ENCODE measurements around the gene CDH15. TPM values are rescaled to one million over a fixed set of nuclear protein-coding genes. Genes with fewer than 3 reads are reported as not detected.

Gene CDH15
- total and polyA plus RNA-seq, 2 donors from 2014 or later: 0.22 to 0.31 TPM

DNA sequence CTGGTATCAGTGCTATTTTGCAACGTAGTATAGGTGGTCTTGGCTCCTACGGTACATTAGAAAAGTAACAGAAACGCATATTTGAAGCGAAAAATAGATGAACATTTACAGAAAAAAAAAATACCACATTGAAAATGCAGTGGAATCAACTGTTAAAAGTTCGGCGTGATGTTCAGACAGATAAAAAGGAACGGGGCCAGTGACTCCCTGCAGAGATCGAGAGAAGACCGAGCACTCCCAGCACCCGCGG lies 45.5 kb downstream of the CDH15 start:
- peaks cover 0 to 14% (median 11%) of the 10 kb centered on the region in 3 donors for H3K36me3 ChIP-seq (ENCODE audit: control insufficient read depth in 2 of 3, insufficient read depth in 3 of 3, low read length in 3 of 3)
- FAIRE-seq (no peak), DNase-seq (no peak)
- no peaks in the 10 kb centered on the region for H3K27me3 ChIP-seq (ENCODE audit: control insufficient read depth, insufficient read depth, low read length)
- H3K4me1 ChIP-seq (ENCODE audit: control insufficient read depth in 2 of 3, insufficient read depth in 2 of 3, low read depth in 1 of 3, low read length in 3 of 3): peaks cover 0 to 7% (median 4%) of the 10 kb centered on the region in 3 donors
- H3K27ac ChIP-seq (ENCODE audit: low read depth in 2 of 2, low read length in 2 of 2): peak overlapping the region; percentile 93 to 95
- H3K9ac ChIP-seq (ENCODE audit: low read length in 3 of 3): peak overlapping the region; percentile 33 to 87 (median 84)
- TF ChIP-seq, protein P1, sequence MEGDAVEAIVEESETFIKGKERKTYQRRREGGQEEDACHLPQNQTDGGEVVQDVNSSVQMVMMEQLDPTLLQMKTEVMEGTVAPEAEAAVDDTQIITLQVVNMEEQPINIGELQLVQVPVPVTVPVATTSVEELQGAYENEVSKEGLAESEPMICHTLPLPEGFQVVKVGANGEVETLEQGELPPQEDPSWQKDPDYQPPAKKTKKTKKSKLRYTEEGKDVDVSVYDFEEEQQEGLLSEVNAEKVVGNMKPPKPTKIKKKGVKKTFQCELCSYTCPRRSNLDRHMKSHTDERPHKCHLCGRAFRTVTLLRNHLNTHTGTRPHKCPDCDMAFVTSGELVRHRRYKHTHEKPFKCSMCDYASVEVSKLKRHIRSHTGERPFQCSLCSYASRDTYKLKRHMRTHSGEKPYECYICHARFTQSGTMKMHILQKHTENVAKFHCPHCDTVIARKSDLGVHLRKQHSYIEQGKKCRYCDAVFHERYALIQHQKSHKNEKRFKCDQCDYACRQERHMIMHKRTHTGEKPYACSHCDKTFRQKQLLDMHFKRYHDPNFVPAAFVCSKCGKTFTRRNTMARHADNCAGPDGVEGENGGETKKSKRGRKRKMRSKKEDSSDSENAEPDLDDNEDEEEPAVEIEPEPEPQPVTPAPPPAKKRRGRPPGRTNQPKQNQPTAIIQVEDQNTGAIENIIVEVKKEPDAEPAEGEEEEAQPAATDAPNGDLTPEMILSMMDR (IDR thresholded peaks at IDR 0.05; ENCODE audit: borderline replicate concordance, extremely low read depth, insufficient read depth): no peak
- H3K9me3 ChIP-seq (ENCODE audit: control insufficient read depth in 2 of 3, insufficient read depth in 1 of 3, low read length in 3 of 3): no peaks in the 10 kb centered on the region
- H3K4me3 ChIP-seq (ENCODE audit: low read length in 3 of 3): peak overlapping the region; percentile 70 to 89 (median 79)
- intact Hi-C loops (cut with DNase I): no loop called here

DNA sequence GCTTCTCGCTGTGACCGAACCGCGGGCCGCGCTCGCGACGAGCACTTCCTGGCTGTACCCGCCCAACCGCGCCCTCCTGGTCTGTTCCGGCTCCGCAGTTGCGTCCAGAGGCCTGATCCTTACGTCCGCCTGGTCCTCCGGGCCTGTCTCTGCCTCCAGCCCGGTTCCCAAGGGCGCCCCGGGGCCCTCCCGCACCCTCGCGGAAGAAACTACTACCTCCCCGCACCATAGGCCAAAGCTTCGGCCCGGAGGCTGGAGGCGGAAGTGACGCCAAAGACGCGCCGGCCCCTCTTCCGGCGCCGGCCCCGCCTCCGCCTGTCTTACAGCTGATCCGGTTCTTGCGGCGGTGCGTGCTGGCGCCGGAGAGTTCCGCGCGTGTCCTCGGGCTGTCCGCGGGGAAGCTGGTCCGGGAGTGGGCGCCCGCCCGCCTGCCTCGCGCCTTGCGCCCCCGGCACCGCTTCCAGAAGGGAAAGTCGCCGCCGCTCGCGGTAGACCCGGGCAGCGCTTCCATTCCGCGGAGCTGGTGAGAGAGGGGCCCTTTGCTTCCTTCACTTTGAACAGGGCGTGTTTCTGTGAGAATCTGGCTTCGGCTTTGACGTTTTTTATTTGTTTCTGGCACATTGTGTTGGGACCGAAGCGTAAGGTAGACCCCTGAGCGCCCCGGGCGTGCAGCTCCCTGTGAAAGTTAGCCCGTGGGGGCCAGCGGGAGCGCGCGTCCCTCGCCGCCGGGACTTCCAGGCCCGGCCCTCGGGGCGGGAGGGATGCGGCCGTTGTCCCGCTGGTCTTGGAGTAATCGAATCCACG lies 46.0 kb downstream of the CDH15 start, which contains the start of gene ZNF778:
ZNF778 (plus strand) TSS at position 316 of the 804 bp plus-strand sequence. CDS start 3,425 bp downstream, outside the sequence.
- Histone ChIP-seq H3K4me1 (ENCODE audit: control insufficient read depth in 2 of 3, insufficient read depth in 2 of 3, low read depth in 1 of 3, low read length in 3 of 3) (peaks cover 0 to 7% (median 4%) of the 10 kb centered on the region in 3 donors), H3K9me3 (ENCODE audit: control insufficient read depth in 2 of 3, insufficient read depth in 1 of 3, low read length in 3 of 3) (no peaks in the 10 kb centered on the region), H3K9ac (ENCODE audit: low read length in 3 of 3) (peak within 1 kb of the TSS; percentile 50 to 87 (median 84)), H3K27me3 (ENCODE audit: control insufficient read depth, insufficient read depth, low read length) (no peaks in the 10 kb centered on the region), H3K4me3 (ENCODE audit: low read length in 3 of 3) (peak within 1 kb of the TSS; percentile 70 to 89 (median 79)), H3K36me3 (ENCODE audit: control insufficient read depth in 2 of 3, insufficient read depth in 3 of 3, low read length in 3 of 3) (peaks cover 0 to 16% (median 14%) of the 10 kb centered on the region in 3 donors), H3K27ac (ENCODE audit: low read depth in 2 of 2, low read length in 2 of 2) (peak within 1 kb of the TSS; percentile 93 to 95)
- intact Hi-C loops (cut with DNase I): no loop called here
- FAIRE-seq: no peak
- TF ChIP-seq, protein P1 (IDR thresholded peaks at IDR 0.05; ENCODE audit: borderline replicate concordance, extremely low read depth, insufficient read depth): no peak
- DNase-seq: peak; percentile 80 to 95 (median 91)

- no peaks in the 10 kb centered on the region for H3K9me3 ChIP-seq (ENCODE audit: control insufficient read depth in 2 of 3, insufficient read depth in 1 of 3, low read length in 3 of 3)
- DNase-seq (no peak), FAIRE-seq (no peak)
- H3K9ac ChIP-seq (ENCODE audit: low read length in 3 of 3): peak overlapping the region in 1 of 3 donors; percentile 15
- no peak overlapping the region for H3K4me3 ChIP-seq (ENCODE audit: low read length in 3 of 3)
- H3K36me3 ChIP-seq (ENCODE audit: control insufficient read depth in 2 of 3, insufficient read depth in 3 of 3, low read length in 3 of 3): peaks cover 0 to 28% (median 22%) of the 10 kb centered on the region in 3 donors
- no peaks in the 10 kb centered on the region for H3K27me3 ChIP-seq (ENCODE audit: control insufficient read depth, insufficient read depth, low read length)
- H3K27ac ChIP-seq (ENCODE audit: low read depth in 2 of 2, low read length in 2 of 2): no peak overlapping the region
- intact Hi-C loops (cut with DNase I): no loop called here
- TF ChIP-seq, protein P1 (IDR thresholded peaks at IDR 0.05; ENCODE audit: borderline replicate concordance, extremely low read depth, insufficient read depth): no peak
- H3K4me1 ChIP-seq (ENCODE audit: control insufficient read depth in 2 of 3, insufficient read depth in 2 of 3, low read depth in 1 of 3, low read length in 3 of 3): peaks cover 0 to 7% (median 4%) of the 10 kb centered on the region in 3 donors
Measured at GRCh38 chr16:89219365-89219764, 47.8 kb downstream of the CDH15 start.
